Measurements from ENCODE around the gene BPNT1. TPM values are rescaled to one million over a fixed set of nuclear protein-coding genes. Genes with fewer than 3 reads are reported as not detected.
"Not testable (repeated sequence)": the region's sequence is repeated elsewhere in the genome, so short reads cannot be mapped to it uniquely, and the experiment has no call there.

Gene BPNT1, protein sequence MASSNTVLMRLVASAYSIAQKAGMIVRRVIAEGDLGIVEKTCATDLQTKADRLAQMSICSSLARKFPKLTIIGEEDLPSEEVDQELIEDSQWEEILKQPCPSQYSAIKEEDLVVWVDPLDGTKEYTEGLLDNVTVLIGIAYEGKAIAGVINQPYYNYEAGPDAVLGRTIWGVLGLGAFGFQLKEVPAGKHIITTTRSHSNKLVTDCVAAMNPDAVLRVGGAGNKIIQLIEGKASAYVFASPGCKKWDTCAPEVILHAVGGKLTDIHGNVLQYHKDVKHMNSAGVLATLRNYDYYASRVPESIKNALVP
- polyA plus RNA-seq (ENCODE audit: insufficient read length in 3 of 3): 10 to 100 TPM; 43.1 to 55.2 (median 47.5) TPM
- long read RNA-seq, donor 1, partial matches to known transcripts: 6 of 9 reads
- long read RNA-seq, donor 1, other reads (novel, unspliced or antisense): 0 of 9 reads
- long read RNA-seq, donor 2, transcript BPNT1-201 (9 exons, 2,465 nt): major isoform, 5 of 6 reads
- long read RNA-seq, donor 2, partial matches to known transcripts: 0 of 6 reads
- long read RNA-seq, donor 2, other reads (novel, unspliced or antisense): 0 of 6 reads
- long read RNA-seq, donor 3, partial matches to known transcripts: 0 of 5 reads
- long read RNA-seq, donor 3, other reads (novel, unspliced or antisense): 0 of 5 reads
- long read RNA-seq, donor 4, transcript BPNT1-201 (9 exons, 2,465 nt): major isoform, 7 of 7 reads
- long read RNA-seq, donor 4, partial matches to known transcripts: 0 of 7 reads
- long read RNA-seq, donor 4, other reads (novel, unspliced or antisense): 0 of 7 reads
- long read RNA-seq, donor 5: 0 reads
- long read RNA-seq, donor 6, partial matches to known transcripts: 0 of 3 reads
- long read RNA-seq, donor 6, other reads (novel, unspliced or antisense): 0 of 3 reads
- long read RNA-seq, donor 7, partial matches to known transcripts: 0 of 4 reads
- long read RNA-seq, donor 7, other reads (novel, unspliced or antisense): 0 of 4 reads
- long read RNA-seq, donor 8, partial matches to known transcripts: 0 of 2 reads
- long read RNA-seq, donor 8, other reads (novel, unspliced or antisense): 0 of 2 reads
- long read RNA-seq, donor 9, transcript BPNT1-201 (9 exons, 2,465 nt): major isoform, 6 of 7 reads
- long read RNA-seq, donor 9, partial matches to known transcripts: 0 of 7 reads
- long read RNA-seq, donor 9, other reads (novel, unspliced or antisense): 0 of 7 reads
- long read RNA-seq, donor 10, transcript BPNT1-201 (9 exons, 2,465 nt): major isoform, 8 of 14 reads
- long read RNA-seq, donor 10, partial matches to known transcripts: 5 of 14 reads
- long read RNA-seq, donor 10, other reads (novel, unspliced or antisense): 0 of 14 reads
- long read RNA-seq, donor 11, transcript BPNT1-201 (9 exons, 2,465 nt): major isoform, 7 of 9 reads
- long read RNA-seq, donor 11, partial matches to known transcripts: 0 of 9 reads
- long read RNA-seq, donor 11, other reads (novel, unspliced or antisense): 0 of 9 reads
- long read RNA-seq, donor 12: 0 reads
- long read RNA-seq, donor 13, transcript BPNT1-201 (9 exons, 2,465 nt): major isoform, 6 of 11 reads
- long read RNA-seq, donor 13, partial matches to known transcripts: 5 of 11 reads
- long read RNA-seq, donor 13, other reads (novel, unspliced or antisense): 0 of 11 reads
- long read RNA-seq, donor 14, transcript BPNT1-201 (9 exons, 2,465 nt): major isoform, 6 of 150 reads
- long read RNA-seq, donor 14, partial matches to known transcripts: 143 of 150 reads
- long read RNA-seq, donor 14, other reads (novel, unspliced or antisense): 0 of 150 reads
- long read RNA-seq, donor 15, partial matches to known transcripts: 0 of 4 reads
- long read RNA-seq, donor 15, other reads (novel, unspliced or antisense): 0 of 4 reads
- long read RNA-seq, donor 16, transcript BPNT1-201 (9 exons, 2,465 nt): major isoform, 18 of 26 reads
- long read RNA-seq, donor 16, partial matches to known transcripts: 0 of 26 reads
- long read RNA-seq, donor 16, other reads (novel, unspliced or antisense): 5 of 26 reads

DNA sequence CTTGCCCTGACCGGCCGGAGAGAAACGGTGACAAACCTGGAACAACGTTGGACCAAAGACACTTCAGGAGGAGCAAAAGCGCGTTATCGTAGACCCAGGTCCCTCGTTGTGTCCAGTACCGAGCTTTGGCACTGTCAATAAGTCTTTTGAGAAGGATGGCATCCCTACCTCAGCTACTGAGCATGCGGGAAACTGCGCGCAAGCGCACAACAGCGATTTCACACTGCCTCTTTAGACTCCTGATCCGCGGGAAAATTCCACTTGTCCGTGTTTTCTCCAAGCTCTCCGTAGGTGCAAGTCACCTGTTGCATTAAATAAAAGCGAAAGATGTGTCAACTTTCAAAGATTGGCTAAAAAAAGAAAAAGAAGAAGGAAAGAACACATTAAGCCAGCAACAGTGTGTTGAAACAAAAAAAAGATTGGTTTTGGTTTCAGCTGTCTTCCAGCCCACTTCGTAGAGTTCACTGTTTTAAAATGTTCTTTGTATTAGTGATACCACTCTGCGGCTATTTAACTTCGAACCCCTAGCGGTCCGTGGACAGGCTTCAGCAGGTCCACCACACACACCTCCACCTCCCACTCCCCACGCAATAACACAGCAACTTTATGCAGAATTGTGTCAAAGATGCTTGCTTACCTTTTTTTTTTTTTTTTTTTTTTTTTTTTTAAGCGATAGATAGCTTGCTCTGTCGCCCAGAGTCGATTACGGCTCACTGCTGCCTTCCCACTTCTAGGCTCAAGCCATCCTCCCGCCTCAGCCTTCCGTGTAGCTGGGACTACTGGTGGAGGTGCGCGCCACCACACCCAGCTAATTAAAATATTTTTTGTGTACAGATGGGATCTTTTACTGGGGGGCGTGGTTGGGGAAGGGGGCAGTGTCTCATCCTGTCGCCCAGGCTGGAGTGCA lies at the start of gene BPNT1:
Gene BPNT1, minus strand, starts transcription at position 139 of the 907 bp plus-strand sequence. CDS start 9,942 bp downstream, outside the sequence.
- DNase-seq (ENCODE audit: extremely low read depth in 1 of 11, low read depth in 9 of 11, low spot score in 4 of 11): peak; percentile 89 to 100 (median 95)

DNA sequence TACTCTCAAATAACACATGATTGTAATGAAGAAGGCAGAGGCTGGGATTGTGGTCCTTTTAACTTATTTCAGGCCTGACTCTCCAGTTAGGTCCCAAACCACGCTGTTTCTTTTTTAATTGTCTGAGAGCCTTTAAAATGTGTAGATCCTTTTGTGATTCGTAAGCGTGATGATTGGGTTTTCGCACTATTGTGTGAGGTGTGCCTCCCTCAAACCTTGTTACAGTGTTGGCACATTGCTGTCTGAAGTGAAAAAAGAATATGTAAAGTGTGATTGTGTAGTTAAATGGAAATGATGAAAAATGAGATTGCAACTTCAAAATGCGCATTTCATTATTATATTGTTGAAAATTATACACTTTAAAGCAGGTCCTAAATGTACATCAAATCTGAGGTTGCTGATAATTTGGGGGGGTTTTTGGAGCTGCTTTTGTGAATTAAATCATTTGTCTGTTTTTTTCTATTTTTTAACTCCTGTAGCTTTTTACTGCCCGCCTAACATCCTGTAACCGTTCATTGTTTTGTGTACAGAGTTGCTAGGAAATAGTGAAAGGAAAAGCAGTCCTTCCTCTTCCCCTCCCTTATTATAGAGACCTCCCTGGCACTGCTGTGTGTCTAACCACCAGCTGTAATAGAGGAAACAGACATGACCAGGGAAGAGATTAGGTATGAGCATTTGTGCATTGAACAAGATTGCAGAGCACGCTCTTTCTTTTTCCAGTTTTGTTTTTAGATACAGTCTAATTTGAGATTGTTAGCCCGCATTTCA lies 47.6 kb upstream of the BPNT1 start:
- DNase-seq (ENCODE audit: extremely low read depth in 1 of 11, low read depth in 9 of 11, low spot score in 4 of 11): peak in 3 of 11 donors; percentile 7 to 17 (median 7)

DNA sequence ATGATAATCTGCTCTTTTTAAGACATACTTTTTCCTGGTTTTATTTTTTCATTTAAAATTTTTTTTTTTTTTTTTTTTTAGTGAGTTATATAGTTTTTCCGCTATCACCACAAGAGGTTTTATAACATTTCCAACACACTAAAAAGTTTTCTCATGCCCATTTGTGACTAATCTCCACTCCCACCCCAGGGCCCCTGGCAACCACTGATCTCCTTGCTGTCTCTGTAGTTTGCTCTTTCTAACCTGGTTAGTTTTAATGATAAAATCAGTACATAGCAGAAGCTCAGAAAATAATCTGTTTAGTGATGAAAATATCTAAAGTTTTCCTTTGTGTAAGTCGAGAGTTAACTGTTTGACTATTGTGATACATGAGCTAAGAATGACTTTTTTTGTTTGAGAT lies 46.2 kb upstream of the BPNT1 start:
- DNase-seq (ENCODE audit: extremely low read depth in 1 of 11, low read depth in 9 of 11, low spot score in 4 of 11): no peak

DNA sequence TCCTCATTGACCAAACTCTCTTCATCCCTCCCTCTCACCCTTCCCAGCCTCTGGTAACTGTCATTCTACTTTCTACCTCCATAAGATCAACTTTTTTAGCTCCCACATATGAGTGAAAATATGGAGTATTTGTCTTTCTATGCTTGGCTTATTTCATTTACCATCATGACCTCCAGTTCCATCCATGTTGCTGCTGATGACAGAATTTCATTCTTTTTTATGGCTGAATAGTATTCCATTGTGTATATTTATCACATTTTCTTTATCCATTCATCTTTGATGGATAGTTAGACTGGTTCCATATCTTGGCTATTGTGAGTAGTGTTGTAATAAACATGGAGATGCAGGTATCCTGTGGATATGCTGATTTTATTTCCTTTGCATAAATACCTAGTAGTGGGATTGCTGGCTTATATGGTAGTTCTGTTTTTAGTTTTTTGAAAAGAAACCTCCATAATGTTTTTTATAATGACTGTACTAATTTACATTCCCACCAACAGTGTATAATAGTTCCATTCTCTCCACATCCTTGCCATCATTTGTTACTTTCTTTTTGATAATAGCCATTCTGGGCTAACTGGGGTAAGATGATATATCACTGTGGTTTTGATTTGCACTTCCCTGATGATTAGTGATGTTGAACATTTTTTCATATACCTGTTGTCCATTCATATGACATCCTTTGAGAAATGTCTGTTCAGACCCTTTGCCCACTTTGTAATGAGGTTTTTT lies 40.1 kb upstream of the BPNT1 start:
- no peak for DNase-seq (ENCODE audit: extremely low read depth in 1 of 11, low read depth in 9 of 11, low spot score in 4 of 11)

DNA sequence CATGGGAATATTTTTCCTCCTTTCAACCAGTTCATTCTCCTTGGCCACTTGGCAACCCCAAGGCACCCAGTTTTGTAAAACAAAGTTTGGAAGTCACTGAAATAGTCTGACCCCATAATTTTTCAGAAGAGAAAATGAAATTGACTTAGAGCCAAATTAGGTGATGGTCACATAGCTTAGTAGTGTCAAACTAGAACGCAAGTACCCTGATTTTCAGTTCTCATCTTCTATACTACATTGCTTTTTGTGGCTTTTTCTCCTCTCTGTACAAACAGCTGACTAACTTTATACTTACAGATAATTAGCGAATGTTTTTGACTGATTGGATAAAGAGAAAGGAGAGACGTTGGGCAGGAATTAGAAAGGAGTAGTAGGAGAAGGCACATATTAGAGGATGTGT lies 37.5 kb upstream of the BPNT1 start:
- DNase-seq (ENCODE audit: extremely low read depth in 1 of 11, low read depth in 9 of 11, low spot score in 4 of 11): no peak

DNA sequence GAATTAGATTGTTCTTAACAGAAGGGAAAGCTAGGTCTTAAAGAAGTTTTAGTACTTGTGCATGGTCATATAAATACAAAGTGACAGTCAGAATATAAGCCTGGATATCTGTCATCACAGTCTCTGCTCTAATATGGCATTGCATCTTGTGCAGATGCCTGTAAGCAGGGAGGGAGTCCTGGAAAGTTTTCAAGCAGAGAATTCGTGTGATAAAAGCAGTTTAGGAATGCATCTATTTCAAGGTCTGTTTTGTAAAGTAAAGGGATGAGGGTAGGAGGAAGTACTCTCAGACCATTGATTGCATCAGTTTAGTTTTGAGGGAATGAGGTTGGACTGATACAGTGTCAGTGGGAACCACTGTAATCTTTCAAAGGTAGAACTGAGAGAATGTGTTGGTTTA lies 35.0 kb upstream of the BPNT1 start:
- no peak for DNase-seq (ENCODE audit: extremely low read depth in 1 of 11, low read depth in 9 of 11, low spot score in 4 of 11)

DNA sequence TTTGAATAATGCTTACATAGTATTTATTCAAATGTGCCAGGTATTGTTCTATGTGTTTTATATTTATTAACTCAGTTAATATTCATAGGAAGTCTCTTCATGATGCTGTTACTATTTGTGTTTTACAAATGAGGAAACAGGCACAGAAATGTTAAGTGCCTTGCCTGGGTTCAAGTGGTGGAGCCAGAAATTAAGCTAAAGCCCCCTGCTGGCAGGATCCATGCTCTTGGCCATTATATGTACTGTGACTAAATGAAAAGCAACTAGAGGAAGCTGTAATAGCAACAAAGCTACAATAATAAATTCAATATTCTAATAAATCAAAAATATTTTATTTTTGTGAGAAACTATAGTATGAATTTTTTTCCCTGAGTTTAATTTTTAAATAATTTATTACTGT lies 34.3 kb upstream of the BPNT1 start:
- no peak for DNase-seq (ENCODE audit: extremely low read depth in 1 of 11, low read depth in 9 of 11, low spot score in 4 of 11)

DNA sequence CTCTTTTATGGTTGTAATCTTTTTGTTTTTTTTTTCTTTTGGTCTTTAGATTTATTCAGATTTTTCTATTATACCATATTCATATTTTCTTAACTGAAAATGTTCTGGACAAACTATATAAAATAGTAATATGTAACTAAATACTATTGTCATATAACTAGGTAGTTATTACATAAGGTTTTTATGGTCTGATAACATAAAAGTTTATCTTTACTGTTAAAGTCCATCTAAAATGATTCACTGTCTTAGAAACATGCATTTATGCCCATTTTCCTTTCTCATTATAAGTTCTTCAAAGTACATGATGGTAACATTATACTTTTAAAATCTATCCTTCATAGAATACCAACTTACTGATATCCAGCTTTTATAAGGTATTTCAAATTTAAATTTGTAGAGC lies 33.5 kb upstream of the BPNT1 start:
- DNase-seq (ENCODE audit: extremely low read depth in 1 of 11, low read depth in 9 of 11, low spot score in 4 of 11): no peak

DNA sequence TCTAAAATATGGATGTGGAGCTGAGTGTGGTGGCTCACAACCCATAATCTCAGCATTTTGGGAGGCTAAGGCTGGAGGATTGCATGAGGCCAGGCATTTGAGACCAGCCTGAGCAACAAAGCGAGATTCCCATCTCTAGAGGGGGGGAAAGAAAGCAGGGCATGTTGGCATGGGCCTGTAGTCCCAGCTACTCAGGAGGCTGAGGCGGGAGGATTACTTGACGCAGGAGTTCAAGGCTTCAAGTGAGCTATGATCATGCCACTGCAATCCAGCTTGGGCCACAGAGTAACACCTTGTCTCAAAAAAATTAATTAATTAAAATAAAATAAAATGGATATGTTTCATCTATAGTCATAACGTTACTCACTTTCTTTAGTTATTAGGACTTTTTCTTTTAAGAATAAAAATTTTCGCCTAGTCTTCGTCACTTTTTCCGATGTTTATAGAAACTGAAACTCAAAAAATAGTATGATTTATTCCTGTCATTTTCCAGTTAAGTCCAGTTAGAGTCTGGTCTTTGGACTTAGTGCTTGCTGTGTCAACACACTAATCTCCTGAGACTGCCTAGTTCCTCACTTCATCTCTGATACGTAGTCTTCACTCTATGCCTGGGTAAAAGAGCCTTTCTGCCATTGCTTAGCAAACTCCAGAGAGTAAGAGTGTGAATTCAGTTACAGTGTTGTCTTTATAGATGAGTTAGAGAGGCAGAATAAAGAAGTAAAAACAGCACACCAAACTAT lies 32.4 kb upstream of the BPNT1 start:
- no peak for DNase-seq (ENCODE audit: extremely low read depth in 1 of 11, low read depth in 9 of 11, low spot score in 4 of 11)

DNA sequence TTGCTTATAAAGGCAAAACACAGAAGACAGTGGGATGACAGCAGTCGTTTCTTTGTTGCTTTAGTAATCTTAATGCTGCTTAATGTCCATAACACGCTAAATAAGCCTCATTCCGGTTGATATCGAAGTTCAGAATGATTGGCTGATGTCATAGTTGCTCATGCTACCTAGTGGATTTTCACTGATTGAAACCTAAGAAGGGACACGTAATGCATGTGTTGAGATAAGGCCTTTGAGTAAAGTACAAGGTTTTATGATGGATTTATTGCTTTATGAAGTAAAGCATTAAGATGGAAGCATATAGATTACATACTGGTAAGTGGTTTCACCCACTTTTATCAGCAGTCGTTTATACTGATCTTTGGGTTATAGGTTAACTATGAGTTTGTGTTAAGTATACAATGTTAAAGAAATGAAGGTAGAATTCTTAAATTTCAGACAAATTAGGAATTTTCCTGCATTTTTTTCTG lies 29.5 kb upstream of the BPNT1 start:
- no peak for DNase-seq (ENCODE audit: extremely low read depth in 1 of 11, low read depth in 9 of 11, low spot score in 4 of 11)

DNA sequence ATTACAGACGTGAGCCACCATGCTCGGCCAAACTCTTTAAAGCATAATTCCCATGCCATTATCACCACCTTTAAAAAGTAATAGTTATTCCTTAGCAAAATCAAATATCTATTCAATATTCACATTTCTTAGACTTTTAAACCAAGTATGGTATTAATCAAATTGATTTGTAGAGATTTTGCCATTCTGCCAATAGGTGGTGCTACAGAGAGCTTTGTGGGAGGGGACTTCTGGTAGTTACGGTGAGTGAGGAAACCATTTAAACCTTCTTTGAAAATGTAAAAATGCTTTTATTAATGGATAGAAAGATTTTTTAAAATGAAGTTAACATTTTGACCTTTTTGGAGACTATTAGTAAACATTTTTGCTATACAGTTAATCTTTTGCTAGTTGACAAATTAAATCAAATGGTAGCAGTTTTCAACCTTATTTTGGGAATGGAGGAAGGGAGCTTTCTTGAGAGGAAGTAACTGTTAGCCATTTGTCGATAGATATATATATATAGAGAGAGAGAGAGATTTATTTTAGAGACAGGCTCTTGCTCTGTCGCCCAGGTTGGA lies 23.6 kb upstream of the BPNT1 start:
- no peak for DNase-seq (ENCODE audit: extremely low read depth in 1 of 11, low read depth in 9 of 11, low spot score in 4 of 11)

DNA sequence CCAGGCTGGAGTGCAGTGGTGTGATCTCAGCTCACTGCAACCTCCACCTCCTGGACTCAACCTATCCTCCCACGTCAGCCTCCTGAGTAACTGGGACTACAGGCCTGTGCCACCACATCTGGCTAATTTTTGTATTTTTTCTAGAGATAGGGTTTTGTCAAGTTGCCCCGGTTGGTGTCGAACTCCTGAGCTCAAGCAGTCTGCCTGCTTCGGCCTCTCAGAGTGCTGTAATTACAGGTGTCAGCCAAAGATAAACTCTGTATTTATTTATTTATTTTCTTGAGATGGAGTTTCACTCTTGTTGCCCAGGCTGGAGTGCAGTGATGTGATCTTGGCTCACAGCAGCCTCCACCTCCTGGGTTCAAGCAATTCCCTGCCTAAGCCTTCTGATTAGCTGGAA lies 23.0 kb upstream of the BPNT1 start:
- DNase-seq (ENCODE audit: extremely low read depth in 1 of 11, low read depth in 9 of 11, low spot score in 4 of 11): not testable (repeated sequence)

DNA sequence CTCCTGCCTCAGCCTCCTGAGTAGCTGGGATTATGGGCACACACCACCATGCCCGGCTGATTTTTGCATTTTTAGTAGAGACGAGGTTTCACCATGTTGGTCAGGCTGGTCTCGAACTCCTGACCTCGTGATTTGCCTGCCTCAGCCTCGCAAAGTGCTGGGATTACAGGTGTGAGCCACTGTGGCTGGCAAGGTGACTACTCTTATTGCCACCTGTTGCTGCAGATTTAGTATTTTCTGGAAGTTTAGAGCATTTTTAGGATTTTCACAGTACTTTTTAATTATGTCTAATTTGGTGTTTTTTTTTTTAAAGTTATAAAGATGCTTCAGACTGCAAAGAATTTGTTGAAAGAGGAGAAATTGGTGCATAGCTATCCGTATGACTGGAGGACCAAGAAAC lies 20.9 kb upstream of the BPNT1 start:
- DNase-seq (ENCODE audit: extremely low read depth in 1 of 11, low read depth in 9 of 11, low spot score in 4 of 11): not testable (repeated sequence)

DNA sequence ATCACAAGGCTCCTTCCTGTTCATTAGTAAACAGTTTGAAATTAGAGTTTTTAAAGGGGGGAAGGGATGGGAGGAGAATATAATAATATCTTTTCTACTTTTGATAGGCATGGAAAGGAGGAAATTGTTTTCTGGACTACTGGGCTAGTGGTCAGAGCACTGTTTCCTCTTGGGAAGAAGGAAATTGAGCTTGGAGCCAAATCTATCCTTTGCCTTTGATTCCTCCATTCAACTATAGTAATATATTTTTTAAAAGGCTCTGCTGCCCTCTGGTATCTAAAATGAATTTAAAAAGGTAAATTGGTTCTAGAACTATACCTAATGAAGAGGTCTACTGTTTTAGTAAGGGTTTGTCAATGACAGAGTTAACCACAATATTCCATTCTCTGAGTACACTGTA lies 10.2 kb upstream of the BPNT1 start:
- DNase-seq (ENCODE audit: extremely low read depth in 1 of 11, low read depth in 9 of 11, low spot score in 4 of 11): no peak
